GM03348 (cell line): ENCODE measurements around the gene MXRA8.

Experiments used
- DNase-seq: peaks from one replicate; pipeline ENCODE4 v3.0.0; 2012; ENCODE audit warnings: low spot score

Gene MXRA8

GRCh38 chr1:1367315-1367714 lies 9.0 kb upstream of the MXRA8 start:
- DNase-seq = no peak

- no peak for DNase-seq
These were observed 8.3 kb upstream of the MXRA8 start for GRCh38 chr1:1366699-1367066.

GRCh38 chr1:1365875-1366698 lies 7.7 kb upstream of the MXRA8 start:
- no peak for DNase-seq

DNA sequence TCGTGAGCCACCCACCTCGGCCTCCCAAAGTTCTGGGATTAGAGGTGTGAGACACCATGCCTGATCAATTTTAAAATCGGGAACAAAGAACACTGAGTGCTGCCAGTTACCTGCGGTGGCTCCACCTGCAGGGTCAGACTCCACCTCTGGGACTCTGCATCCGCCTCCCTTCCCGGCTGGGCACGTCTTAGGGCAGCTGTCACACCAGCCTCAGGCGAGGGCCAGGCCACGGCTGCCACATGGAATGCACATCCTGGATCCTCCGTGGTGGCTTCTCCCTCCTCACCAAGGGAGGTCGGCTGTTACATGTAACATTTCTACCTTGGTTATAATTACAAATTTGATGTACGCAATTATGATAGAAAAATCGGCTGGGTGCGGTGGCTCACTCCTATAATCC lies 5.9 kb upstream of the MXRA8 start:
- DNase-seq = no peak

DNA sequence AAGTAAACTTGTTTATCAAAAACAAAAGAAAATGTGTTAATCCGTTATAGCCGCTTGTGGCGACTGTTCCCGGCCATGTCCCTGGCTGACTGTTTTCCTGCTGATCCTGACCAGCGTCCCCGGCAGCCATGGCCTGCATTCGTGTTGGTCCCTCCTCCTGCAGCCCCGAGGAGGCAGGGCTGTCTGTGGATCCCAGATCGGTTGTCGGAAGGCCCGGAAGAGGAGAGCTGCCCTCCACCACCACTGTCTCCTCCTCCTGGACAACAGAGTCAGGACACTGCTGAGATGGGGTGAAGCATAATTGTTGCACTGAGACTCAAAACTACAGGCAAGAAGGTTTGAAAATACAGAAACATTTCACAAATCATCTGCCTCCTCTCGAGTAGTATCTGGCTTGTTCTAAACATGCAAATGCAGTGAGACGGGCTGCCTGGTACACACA lies 3.6 kb upstream of the MXRA8 start:
- peak; percentile 90 for DNase-seq

DNA sequence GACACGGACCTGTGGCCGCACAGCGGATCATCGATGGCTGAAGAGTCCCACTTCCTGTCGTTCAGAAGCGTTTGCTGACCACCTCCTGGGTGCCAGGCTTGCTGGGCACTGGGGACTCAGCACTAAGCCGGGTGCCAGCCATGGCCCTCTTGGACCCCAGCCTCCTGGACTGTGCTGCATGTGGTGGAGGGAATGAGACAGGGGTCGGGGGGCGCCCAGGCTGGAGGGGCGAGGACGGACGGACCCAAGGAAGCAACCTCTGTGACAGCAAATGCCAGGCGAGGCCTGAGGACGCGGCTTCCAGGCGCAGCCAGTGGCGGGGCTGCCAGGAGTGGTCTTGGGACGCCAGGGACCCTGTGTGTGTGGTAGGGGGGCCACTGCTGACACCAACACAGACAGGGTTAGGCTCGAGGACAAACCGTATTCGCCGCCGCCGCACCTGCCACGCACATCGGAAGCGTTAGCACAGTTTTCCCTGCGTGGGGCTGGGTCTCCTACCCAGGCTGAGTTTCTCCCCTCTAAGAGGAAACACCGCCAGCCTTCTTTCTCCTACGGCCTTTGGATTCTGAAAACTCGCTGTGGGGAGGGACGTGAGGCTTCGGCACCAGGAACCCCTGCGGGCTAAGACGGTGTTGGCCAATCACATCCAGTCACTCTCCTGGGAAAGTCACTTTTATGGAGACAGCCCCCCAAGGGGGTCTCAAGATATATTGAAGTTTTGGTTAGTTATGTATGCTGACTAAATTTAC lies 3.1 kb upstream of the MXRA8 start:
- DNase-seq = no peak

- DNase-seq = peak; percentile 95
These were observed 2.3 kb upstream of the MXRA8 start for GRCh38 chr1:1360506-1361169.

GRCh38 chr1:1359664-1360468 lies 1.5 kb upstream of the MXRA8 start:
- peak; percentile 77 for DNase-seq

DNA sequence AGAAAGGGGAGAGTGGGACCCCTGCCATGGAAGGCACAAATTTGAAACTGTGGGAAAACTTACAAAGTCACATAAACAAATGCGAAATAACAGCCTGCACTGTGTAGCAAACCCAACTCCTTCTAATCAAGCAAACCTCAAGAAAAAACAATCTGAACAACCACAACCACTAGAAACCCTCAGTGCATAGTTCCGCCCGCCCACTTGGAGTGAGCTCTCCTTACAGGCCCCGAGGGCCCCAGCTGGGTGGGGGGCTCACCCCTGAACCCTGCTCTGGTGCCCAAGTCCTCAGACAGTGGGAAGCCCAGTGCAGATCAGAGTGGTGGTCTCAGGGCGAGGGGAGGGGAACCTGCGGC lies 931 bp upstream of the MXRA8 start:
- peak; percentile 75 for DNase-seq

DNA sequence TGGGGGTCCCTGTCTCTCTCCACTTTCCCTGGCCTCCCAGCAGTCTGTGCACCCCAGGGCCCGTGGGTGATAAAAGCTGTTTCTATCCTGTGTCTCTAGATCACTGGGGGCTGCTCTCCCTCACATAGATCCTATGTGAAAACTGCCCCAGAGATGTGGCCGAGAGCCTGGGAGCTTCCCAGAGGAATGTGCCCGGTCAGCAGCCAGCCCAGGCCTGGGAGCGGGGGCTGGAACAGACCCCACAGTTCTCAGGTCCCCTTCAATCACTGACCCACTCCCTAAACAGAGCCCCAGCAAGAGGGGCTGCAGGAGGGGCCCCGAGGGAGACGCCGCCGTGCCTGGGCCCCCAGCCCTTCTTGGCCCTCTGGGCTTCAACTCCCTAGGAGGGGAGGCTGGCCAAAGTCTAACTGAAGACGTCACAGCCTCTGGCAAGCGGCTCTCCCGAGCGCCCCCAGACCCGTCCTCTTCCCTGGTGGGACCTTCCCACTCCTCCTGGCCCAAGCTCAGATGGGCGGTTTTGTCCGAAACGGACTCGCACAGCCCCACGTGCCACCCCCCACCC lies 403 bp downstream of the MXRA8 start:
- peak; percentile 56 for DNase-seq

- no peak for DNase-seq
These were observed 1.5 kb downstream of the MXRA8 start for GRCh38 chr1:1356796-1357401.

- no peak for DNase-seq
These were observed 2.1 kb downstream of the MXRA8 start for GRCh38 chr1:1356166-1356795.

DNA sequence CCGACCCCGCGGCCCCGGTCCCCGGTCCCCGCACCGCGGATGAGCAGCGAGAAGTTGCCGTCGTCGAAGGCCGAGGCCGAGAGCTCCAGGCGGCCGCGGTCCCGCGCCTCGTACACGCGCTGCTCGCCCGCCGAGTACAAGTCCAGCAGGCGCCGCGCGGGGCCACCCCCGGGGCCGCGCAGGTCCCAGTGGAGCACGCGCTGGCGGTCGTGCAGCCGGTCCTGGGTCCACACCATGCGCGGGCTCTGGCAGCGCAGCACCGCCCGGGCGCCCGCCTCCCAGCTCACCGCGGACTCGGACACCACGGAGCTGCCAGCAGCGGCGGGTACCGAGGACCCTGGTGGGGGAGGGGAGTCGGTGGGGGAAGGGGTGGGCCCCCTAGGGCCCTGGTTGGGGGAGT lies 2.9 kb downstream of the MXRA8 start:
- DNase-seq = peak; percentile 49

- no peak for DNase-seq
These were observed 3.8 kb downstream of the MXRA8 start for GRCh38 chr1:1354271-1355247.

DNA sequence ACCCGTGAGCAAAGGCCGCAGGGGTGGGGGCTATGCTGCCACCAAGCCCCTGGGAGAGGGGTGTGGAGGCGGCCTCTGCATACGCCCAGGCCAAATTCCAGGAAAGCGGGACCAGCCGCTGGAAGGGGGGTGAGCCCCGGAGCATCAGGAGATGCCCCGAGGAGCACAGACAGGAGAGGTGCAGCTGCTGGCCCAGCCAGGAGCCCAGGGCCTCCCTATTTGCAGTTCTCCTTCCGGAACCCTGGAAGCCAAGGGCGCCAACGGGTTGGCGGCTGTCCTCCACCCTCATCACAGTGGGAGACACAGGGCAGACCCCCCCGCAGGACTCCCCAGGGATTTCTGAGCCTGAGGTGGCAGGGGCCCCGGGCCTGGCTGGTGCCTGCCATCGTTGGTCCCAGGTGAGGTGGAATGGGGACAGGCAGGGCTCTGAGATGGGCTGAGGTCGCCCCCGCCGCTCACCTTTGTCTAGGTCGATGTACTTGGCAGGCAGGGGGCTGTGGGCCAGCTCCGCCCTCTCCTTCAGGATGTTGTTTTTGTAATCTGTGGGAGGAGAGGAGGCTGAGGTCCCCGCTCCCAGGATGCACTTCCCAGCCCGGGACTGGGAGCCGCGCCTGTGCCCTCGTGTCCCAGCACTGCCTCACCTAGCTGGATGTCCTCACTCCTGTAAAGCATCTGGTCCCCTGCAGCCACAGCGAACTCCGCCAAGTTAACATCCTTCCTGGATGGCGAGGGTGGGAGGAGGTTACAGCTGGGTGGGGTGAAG lies 4.8 kb downstream of the MXRA8 start:
- no peak for DNase-seq

GRCh38 chr1:1352786-1353388 lies 5.5 kb downstream of the MXRA8 start:
- DNase-seq = no peak

DNA sequence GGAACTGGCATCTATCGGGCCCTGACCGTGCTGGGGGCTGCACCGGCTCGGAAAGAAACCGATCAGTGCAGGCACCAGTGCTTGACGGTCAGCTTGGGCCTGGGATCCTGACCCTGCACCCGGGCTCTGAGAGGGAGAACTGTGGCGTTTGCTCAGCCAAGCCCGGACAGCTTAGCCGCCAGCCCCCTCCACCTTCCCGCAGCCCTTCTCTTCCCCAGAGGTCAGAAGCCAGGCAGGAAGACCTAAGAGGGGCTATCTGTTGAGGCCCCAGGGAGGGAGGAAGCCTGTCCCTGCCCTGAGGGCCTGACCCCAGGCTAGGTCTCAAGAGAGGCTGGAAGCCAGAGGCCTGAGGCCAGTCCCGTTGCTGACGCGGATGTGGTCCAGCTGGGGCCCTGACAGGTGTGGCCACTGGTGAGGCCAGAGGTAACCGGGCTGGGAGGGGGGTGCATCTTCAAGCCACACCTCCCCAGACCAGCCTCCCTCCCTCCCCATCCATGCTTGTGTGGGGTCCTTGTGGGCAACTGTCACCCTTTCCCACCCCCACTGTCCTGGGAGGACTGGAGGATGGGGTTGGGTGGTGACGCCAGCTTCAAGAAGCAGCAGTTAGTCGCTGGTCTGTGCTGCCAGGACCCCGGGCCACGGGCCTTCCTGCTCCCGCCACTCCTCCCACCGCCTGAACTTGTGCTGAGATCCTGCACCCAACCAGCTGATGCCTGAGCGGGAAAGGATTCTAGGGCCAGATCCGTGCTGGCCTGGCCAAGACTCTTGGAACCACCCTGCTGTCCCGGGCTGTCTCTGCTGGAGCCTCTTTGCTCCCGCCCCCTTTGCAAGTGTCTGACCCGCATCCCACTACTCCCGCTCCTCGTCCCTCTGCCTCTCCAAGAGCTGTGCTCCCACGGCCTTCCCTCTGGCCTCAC lies 6.6 kb downstream of the MXRA8 start:
- peak; percentile 43 for DNase-seq
